ENCODE data around the gene CBLN3.
"Not testable (repeated sequence)": the region's sequence is repeated elsewhere in the genome, so short reads cannot be mapped to it uniquely, and the experiment has no call there.

Gene CBLN3

GRCh38 chr14:24390701-24391468 lies 38.6 kb downstream of the CBLN3 start:
- Mint-ChIP-seq H3K4me1 (ENCODE audit: low read depth) (no peaks in the 10 kb centered on the region), H3K27ac (no peak overlapping the region), H3K36me3 (ENCODE audit: low read depth) (no peaks in the 10 kb centered on the region), H3K9me3 (no peaks in the 10 kb centered on the region), H3K27me3 (ENCODE audit: low read depth) (peaks cover 54% of the 10 kb centered on the region), H3K4me3 (no peak overlapping the region)

- Mint-ChIP-seq H3K9me3 (no peaks in the 10 kb centered on the region), H3K27ac (no peak overlapping the region), H3K36me3 (ENCODE audit: low read depth) (no peaks in the 10 kb centered on the region), H3K4me3 (no peak overlapping the region), H3K27me3 (ENCODE audit: low read depth) (peaks cover 58% of the 10 kb centered on the region), H3K4me1 (ENCODE audit: low read depth) (no peaks in the 10 kb centered on the region)
These were observed 40.1 kb downstream of the CBLN3 start for GRCh38 chr14:24389226-24389848.

- no peak overlapping the region for H3K27ac Mint-ChIP-seq
- H3K4me3 Mint-ChIP-seq, result no peak overlapping the region
- H3K9me3 Mint-ChIP-seq, result no peaks in the 10 kb centered on the region
- no peaks in the 10 kb centered on the region for H3K4me1 Mint-ChIP-seq (ENCODE audit: low read depth)
- no peaks in the 10 kb centered on the region for H3K36me3 Mint-ChIP-seq (ENCODE audit: low read depth)
- peaks cover 58% of the 10 kb centered on the region for H3K27me3 Mint-ChIP-seq (ENCODE audit: low read depth)
These were observed 40.8 kb downstream of the CBLN3 start for GRCh38 chr14:24388474-24389179.

- not testable (repeated sequence) for H3K4me3 Mint-ChIP-seq; H3K9me3 Mint-ChIP-seq; H3K27ac Mint-ChIP-seq; H3K36me3 Mint-ChIP-seq (ENCODE audit: low read depth); H3K4me1 Mint-ChIP-seq (ENCODE audit: low read depth)
- peaks cover 58% of the 10 kb centered on the region for H3K27me3 Mint-ChIP-seq (ENCODE audit: low read depth)
These were observed 41.9 kb downstream of the CBLN3 start for GRCh38 chr14:24387579-24387978.

GRCh38 chr14:24387009-24387345 lies 42.5 kb downstream of the CBLN3 start:
- no peak overlapping the region for H3K4me3 Mint-ChIP-seq
- H3K9me3 Mint-ChIP-seq, result no peaks in the 10 kb centered on the region
- H3K27me3 Mint-ChIP-seq (ENCODE audit: low read depth), result peaks cover 52% of the 10 kb centered on the region
- H3K4me1 Mint-ChIP-seq (ENCODE audit: low read depth), result no peaks in the 10 kb centered on the region
- H3K36me3 Mint-ChIP-seq (ENCODE audit: low read depth), result no peaks in the 10 kb centered on the region
- H3K27ac Mint-ChIP-seq, result no peak overlapping the region

GRCh38 chr14:24385524-24385923 lies 43.9 kb downstream of the CBLN3 start:
- H3K27me3 Mint-ChIP-seq (ENCODE audit: low read depth), result peaks cover 40% of the 10 kb centered on the region
- no peak overlapping the region for H3K4me3 Mint-ChIP-seq
- H3K27ac Mint-ChIP-seq, result no peak overlapping the region
- no peaks in the 10 kb centered on the region for H3K4me1 Mint-ChIP-seq (ENCODE audit: low read depth)
- no peaks in the 10 kb centered on the region for H3K36me3 Mint-ChIP-seq (ENCODE audit: low read depth)
- no peaks in the 10 kb centered on the region for H3K9me3 Mint-ChIP-seq

- Mint-ChIP-seq H3K27ac (no peak overlapping the region), H3K36me3 (ENCODE audit: low read depth) (no peaks in the 10 kb centered on the region), H3K27me3 (ENCODE audit: low read depth) (peaks cover 34% of the 10 kb centered on the region), H3K9me3 (no peaks in the 10 kb centered on the region), H3K4me3 (no peak overlapping the region), H3K4me1 (ENCODE audit: low read depth) (no peaks in the 10 kb centered on the region)
These were observed 45.3 kb downstream of the CBLN3 start for GRCh38 chr14:24384169-24384568.

GRCh38 chr14:24382064-24382371 lies 47.5 kb downstream of the CBLN3 start:
- Mint-ChIP-seq H3K36me3 (ENCODE audit: low read depth) (no peaks in the 10 kb centered on the region), H3K27ac (no peak overlapping the region), H3K4me3 (no peak overlapping the region), H3K27me3 (ENCODE audit: low read depth) (peaks cover 18% of the 10 kb centered on the region), H3K4me1 (ENCODE audit: low read depth) (no peaks in the 10 kb centered on the region), H3K9me3 (no peaks in the 10 kb centered on the region)

- H3K4me3 Mint-ChIP-seq, result no peak overlapping the region
- peaks cover 14% of the 10 kb centered on the region for H3K27me3 Mint-ChIP-seq (ENCODE audit: low read depth)
- no peak overlapping the region for H3K27ac Mint-ChIP-seq
- no peaks in the 10 kb centered on the region for H3K4me1 Mint-ChIP-seq (ENCODE audit: low read depth)
- H3K9me3 Mint-ChIP-seq, result no peaks in the 10 kb centered on the region
- no peaks in the 10 kb centered on the region for H3K36me3 Mint-ChIP-seq (ENCODE audit: low read depth)
These were observed 48.0 kb downstream of the CBLN3 start for GRCh38 chr14:24381363-24382063.

GRCh38 chr14:24379907-24380730 lies 49.3 kb downstream of the CBLN3 start:
- H3K36me3 Mint-ChIP-seq (ENCODE audit: low read depth), result no peaks in the 10 kb centered on the region
- H3K4me3 Mint-ChIP-seq, result no peak overlapping the region
- H3K9me3 Mint-ChIP-seq, result no peaks in the 10 kb centered on the region
- peaks cover 14% of the 10 kb centered on the region for H3K27me3 Mint-ChIP-seq (ENCODE audit: low read depth)
- H3K4me1 Mint-ChIP-seq (ENCODE audit: low read depth), result no peaks in the 10 kb centered on the region
- no peak overlapping the region for H3K27ac Mint-ChIP-seq

GRCh38 chr14:24378981-24379906 lies 50.2 kb downstream of the CBLN3 start:
- H3K4me3 Mint-ChIP-seq, result no peak overlapping the region
- H3K4me1 Mint-ChIP-seq (ENCODE audit: low read depth), result no peaks in the 10 kb centered on the region
- peaks cover 9% of the 10 kb centered on the region for H3K27me3 Mint-ChIP-seq (ENCODE audit: low read depth)
- no peaks in the 10 kb centered on the region for H3K36me3 Mint-ChIP-seq (ENCODE audit: low read depth)
- no peaks in the 10 kb centered on the region for H3K9me3 Mint-ChIP-seq
- no peak overlapping the region for H3K27ac Mint-ChIP-seq

- Mint-ChIP-seq H3K4me1 (ENCODE audit: low read depth) (no peaks in the 10 kb centered on the region), H3K36me3 (ENCODE audit: low read depth) (no peaks in the 10 kb centered on the region), H3K4me3 (no peak overlapping the region), H3K27me3 (ENCODE audit: low read depth) (peaks cover 5% of the 10 kb centered on the region), H3K27ac (no peak overlapping the region), H3K9me3 (no peaks in the 10 kb centered on the region)
These were observed 51.1 kb downstream of the CBLN3 start for GRCh38 chr14:24378327-24378726.

GRCh38 chr14:24377657-24378056 lies 51.8 kb downstream of the CBLN3 start:
- Mint-ChIP-seq H3K4me1 (ENCODE audit: low read depth) (no peaks in the 10 kb centered on the region), H3K27ac (no peak overlapping the region), H3K4me3 (no peak overlapping the region), H3K36me3 (ENCODE audit: low read depth) (no peaks in the 10 kb centered on the region), H3K27me3 (ENCODE audit: low read depth) (peaks cover 5% of the 10 kb centered on the region), H3K9me3 (no peaks in the 10 kb centered on the region)

All from T-helper 1 cell treated with Interleukin-12 subunit alpha and Interleukin-12 subunit beta and Interleukin-4 antibody, amounts not matched to agents 30 μg/mL and 1 μg/mL, for 36 hours (primary cell).